ENCODE measurements around the gene SIMC1.
"Not testable (repeated sequence)": the region's sequence is repeated elsewhere in the genome, so short reads cannot be mapped to it uniquely, and the experiment has no call there.

DNA sequence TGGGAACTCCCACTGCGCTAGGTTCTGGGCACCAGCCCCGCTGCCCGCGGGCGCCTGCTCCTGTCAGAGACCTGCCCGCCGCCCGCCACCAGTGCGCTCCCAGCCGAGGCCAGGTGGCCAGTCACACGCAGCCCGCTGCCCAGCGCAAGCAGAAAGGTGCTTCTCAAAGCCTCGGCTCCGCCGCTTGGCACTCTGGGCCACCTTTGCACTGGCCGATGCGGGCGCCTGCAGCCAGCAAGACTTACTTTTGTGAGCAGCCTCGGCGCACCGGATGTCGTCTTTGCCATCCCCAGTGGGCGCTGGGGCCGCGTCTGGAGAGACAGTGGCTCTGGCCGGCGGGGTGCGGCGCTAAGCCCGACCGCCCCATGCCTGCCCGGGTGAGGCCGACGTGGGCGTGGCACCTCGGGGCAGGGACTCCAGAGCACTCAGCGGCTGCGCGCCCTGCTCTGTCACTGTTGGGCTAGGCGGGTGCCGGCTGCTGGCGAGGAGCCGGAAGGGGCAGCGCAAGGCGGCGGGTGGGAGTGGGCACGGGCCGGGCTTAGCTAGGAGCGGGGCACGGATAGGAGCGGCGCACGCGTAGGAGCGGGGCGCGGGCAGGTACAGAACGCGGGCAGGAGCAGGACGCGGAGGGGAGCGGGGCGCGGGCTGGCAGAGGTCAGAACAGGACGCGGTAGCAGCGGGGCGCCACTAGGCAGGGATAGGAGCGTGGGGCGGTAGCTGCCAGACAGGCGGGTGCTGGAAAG, 39.1 kb upstream of the SIMC1 start:
- TF ChIP-seq, protein P1, sequence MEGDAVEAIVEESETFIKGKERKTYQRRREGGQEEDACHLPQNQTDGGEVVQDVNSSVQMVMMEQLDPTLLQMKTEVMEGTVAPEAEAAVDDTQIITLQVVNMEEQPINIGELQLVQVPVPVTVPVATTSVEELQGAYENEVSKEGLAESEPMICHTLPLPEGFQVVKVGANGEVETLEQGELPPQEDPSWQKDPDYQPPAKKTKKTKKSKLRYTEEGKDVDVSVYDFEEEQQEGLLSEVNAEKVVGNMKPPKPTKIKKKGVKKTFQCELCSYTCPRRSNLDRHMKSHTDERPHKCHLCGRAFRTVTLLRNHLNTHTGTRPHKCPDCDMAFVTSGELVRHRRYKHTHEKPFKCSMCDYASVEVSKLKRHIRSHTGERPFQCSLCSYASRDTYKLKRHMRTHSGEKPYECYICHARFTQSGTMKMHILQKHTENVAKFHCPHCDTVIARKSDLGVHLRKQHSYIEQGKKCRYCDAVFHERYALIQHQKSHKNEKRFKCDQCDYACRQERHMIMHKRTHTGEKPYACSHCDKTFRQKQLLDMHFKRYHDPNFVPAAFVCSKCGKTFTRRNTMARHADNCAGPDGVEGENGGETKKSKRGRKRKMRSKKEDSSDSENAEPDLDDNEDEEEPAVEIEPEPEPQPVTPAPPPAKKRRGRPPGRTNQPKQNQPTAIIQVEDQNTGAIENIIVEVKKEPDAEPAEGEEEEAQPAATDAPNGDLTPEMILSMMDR (IDR thresholded peaks at IDR 0.05), result not testable (repeated sequence)
- TF ChIP-seq EZH2phosphoT487 (IDR thresholded peaks at IDR 0.05) (peak; percentile 51), EZH2 (IDR thresholded peaks at IDR 0.05) (peak; percentile 83)
